GM19099 (cell line): ENCODE measurements around the gene ITPKB.

Experiments used
- POLR2A ChIP-seq: IDR thresholded peaks from 3 replicates; pipeline ENCODE4 v1.6.1; 2011; ENCODE audit warnings: low read depth; ENCODE audit not compliant: insufficient read length; ENCODE audit errors: extremely low read depth

ITPKB gene

GRCh38 chr1:226738995-226739695 lies at the start of gene ITPKB:
TSS of gene ITPKB (minus strand) at chr1:226739282. CDS start at chr1:226737458, 1,824 bp downstream.
- TF ChIP-seq POLR2A, result peak; percentile 36

DNA sequence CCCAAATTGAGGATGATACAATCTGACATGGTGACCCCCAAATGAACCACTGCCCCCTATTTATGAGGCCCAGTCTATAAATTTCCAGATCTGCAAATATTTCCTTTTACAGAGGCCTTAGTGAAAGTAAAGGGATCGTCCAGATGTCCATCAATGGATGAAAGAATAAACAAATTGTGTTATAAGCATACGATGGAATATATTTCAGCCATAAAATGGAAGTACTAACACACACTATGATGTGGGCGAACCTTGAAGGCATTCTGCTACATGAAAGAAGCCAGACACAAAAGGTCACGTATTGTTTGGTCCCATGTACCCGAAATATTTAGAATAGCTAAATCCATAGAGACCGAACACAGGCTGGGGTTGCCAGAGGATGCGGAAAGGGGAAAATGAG lies 48.6 kb upstream of the ITPKB start:
- no peak for TF ChIP-seq POLR2A

GRCh38 chr1:226787071-226787470 lies 48.0 kb upstream of the ITPKB start:
- no peak for TF ChIP-seq POLR2A

GRCh38 chr1:226786550-226786949 lies 47.5 kb upstream of the ITPKB start:
- TF ChIP-seq POLR2A, result no peak

GRCh38 chr1:226785805-226786204 lies 46.7 kb upstream of the ITPKB start:
- TF ChIP-seq POLR2A, result no peak

DNA sequence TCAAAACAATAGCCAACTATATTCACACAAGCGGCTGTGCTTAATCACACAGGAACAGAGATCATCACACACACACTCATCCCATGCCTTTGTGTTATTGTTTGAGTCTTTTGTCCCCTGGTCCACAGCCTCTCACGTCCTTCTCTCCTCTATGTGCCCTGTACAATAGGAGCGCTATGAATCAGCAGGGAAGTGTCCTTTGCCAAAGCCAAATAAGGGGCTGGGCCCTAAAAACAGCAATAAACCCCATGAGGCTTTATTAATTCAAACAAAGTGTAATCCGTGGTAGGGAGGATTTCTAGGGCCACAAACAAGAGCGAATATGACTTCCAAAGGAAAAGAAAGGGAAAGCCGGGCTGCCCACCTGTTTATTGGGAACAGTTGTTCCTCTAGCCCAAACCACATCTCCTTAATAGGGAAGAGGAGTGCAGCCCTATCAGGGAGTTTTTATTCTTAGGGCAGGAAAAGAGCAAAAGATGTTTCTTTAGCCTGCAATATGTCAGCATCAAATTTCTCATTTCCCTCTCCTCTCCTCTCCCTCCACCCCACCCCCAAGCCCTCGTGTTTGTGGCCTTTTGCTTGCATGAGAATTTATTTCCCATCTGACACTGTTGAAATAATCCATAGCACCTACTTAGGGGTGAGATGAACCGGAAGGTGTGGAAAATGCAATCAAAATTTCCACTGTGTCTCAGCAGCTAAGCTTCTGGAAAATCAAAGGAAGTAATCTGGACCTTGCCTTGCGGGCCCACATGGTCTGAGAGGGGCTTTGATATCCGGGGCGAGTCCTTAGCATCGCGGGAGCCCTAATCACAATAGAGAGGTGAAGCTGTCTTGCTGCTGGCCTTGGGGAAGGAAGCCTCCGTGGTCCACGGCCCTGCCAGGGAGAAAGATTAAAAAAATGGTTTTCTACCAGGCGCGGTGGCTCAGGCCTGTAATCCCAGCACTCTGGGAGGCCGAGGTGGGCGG lies 45.3 kb upstream of the ITPKB start:
- no peak for TF ChIP-seq POLR2A

DNA sequence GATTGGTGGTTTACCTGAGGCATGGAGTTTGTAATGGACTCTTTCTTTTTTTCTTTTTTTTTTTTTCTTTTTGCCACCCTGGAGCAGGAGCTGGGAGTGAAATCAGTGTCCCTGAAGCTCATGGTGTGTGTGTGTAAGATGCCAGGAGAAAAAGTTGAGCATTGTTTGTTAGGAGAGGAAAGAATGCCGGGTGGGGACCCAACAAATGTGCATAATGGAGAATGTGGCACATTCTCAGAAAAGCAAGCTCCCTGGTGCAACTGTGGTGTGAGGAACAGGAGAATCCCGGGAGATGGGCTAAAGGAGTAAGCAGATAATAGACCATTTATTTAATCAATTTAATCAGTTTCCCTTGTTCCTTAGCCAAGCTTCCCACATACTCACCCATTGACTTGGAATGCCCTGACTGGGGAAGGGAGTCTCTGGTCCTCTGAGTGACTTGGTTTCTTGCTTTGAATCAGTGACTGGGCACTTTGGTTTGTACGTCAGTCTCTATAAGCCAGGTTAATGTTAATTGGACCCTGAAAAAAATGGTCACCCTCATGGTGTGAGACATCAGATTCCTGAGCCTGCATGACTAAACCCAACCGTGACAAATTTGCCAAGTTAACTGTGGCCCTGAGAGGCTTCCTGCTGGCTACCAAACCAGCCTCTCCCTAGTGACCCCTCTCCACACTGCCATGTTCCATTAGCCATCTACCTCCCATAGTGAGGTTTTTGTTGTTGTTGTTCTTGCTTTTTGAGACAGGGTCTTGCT lies 43.9 kb upstream of the ITPKB start:
- TF ChIP-seq POLR2A, result no peak

DNA sequence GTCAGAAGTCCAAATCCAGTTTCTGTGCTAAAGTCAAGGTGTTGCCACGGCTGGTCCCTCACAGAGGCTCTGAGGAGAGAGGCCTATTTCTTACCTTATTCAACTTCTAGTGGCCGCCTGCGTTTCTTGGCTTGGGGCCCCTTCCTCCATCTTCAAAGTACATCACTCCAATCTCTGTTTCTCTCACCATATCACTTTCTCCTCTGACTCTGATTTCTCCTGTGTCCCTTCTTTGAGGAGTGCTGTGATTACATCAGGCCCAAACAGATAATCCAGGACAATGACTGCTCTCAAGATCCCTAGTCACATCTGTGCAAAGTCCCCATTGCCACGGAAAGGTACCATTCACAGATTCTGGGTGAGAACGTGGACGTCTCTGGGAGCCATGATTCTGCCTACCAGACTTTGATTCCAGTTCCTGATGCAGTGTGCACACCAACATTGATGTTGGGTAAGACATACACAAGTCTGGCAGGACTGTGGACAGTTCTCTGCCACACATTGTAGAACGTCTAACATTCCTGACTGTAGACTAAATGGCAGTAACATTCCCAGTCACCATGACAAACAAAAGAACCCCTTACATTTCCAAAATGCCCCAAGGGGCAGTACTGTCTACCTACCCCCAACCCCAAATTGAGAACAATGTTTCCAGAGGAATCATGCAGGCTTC lies 43.0 kb upstream of the ITPKB start:
- TF ChIP-seq POLR2A, result no peak

- TF ChIP-seq POLR2A, result no peak
These were observed 40.5 kb upstream of the ITPKB start for GRCh38 chr1:226779561-226779960.

- no peak for TF ChIP-seq POLR2A
These were observed 39.6 kb upstream of the ITPKB start for GRCh38 chr1:226778657-226779058.

DNA sequence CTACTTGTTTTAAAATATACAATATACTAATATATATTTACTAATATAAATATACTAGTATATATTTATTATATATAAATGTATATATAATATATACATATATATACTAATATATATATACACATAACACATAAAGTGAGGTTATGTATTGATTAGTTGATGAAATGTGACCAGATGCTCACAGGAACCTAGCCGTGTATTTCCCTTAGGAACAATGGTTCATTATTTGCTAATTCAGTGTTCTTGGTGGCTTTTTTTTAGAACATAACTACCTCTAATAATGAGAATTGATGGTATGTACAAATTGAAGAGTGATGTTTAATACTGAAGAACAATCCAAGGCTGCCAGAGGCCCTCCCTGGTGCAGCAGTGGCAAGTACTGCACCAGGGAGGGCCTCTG lies 37.9 kb upstream of the ITPKB start:
- no peak for TF ChIP-seq POLR2A

DNA sequence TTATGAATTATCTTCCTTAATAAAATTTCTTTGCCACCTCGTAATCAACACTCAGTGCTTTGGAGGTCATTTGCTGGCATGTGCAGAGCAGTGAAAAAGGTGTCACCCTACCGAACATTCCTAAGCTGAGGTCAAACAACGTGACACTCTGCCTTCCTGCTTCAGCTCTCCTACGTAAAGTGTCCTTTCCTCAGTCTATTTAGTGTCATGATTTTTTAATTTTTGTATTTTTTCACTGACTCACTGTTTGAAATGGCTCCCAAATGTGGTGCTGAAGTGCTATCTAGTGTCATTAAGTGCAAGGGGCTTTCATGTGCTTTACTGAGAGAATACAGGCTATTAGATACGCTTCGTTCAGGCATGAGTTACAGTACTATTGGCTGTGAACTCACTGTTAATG lies 37.0 kb upstream of the ITPKB start:
- no peak for TF ChIP-seq POLR2A

- TF ChIP-seq POLR2A, result no peak
These were observed 33.5 kb upstream of the ITPKB start for GRCh38 chr1:226772446-226773139.

GRCh38 chr1:226766565-226766964 lies 27.5 kb upstream of the ITPKB start:
- no peak for TF ChIP-seq POLR2A
